Sigmoid colon (tissue), 4 donors: ENCODE measurements around the gene WBP1.

Experiments
- POLR2A ChIP-seq, 2 donors: fragments of 450-650 bp; IDR thresholded peaks; one replicate each; pipeline ENCODE4 v1.6.1; 2016; ENCODE audit warnings: antibody characterized with exemption in 2 of 2, mild to moderate bottlenecking in 2 of 2, moderate library complexity in 2 of 2
- POLR2AphosphoS5 ChIP-seq, 4 donors: sonication (generic); formaldehyde crosslinking; IDR thresholded peaks; one replicate each; pipeline ENCODE4 v1.6.1; 2017; ENCODE audit warnings: antibody characterized with exemption in 4 of 4
- TF ChIP-seq, protein P1 (sequence below), 4 experiments: fragments of 450-650 bp in 3 of 4; fragments of 200-600 bp in 1 of 4; IDR thresholded peaks; one replicate each; pipeline ENCODE4 v1.5.1; 2016 to 2019; ENCODE audit warnings: antibody characterized with exemption in 4 of 4, mild to moderate bottlenecking in 3 of 4, moderate library complexity in 2 of 4

DNA sequence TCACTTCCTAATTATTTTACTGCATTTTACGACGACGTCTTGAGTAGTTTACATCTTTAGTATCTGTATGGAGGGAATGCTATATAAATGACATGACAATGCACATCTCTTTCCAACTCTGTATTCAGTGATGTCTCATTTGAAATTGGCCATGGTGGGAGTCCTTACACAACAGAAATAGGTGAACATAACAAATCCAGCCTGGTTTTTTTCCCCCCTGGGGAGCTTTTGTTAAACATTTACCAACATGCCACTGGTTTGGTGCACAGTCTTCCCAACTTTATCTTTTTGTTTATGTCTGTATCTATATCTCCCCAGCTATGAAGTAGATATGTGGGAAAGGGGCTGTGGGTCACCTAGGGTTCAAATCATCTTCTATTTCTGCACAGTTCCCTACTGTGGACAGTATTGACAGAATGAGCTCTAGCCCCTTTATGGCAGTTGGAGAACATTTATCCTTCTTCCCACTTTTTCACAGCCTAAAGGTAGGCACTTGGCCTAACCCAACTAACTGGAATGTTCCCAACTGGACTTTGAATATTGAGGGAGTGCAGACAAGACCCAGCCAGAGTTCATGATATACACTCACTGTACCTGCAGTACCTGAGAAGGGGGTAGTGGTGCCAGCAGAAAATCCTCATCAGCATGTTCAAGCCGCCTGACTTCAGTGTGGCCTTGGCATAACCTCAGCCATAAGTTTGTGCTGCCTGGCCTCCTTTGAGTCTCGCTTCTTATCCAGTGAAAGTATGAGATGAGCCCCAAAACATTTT, 10.8 kb upstream of the WBP1 start:
- TF ChIP-seq, protein P1, sequence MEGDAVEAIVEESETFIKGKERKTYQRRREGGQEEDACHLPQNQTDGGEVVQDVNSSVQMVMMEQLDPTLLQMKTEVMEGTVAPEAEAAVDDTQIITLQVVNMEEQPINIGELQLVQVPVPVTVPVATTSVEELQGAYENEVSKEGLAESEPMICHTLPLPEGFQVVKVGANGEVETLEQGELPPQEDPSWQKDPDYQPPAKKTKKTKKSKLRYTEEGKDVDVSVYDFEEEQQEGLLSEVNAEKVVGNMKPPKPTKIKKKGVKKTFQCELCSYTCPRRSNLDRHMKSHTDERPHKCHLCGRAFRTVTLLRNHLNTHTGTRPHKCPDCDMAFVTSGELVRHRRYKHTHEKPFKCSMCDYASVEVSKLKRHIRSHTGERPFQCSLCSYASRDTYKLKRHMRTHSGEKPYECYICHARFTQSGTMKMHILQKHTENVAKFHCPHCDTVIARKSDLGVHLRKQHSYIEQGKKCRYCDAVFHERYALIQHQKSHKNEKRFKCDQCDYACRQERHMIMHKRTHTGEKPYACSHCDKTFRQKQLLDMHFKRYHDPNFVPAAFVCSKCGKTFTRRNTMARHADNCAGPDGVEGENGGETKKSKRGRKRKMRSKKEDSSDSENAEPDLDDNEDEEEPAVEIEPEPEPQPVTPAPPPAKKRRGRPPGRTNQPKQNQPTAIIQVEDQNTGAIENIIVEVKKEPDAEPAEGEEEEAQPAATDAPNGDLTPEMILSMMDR (IDR thresholded peaks at IDR 0.05), result no peak
- no peak for TF ChIP-seq POLR2AphosphoS5 (IDR thresholded peaks at IDR 0.05)
- TF ChIP-seq POLR2A (IDR thresholded peaks at IDR 0.05), result no peak
